SIG-M5 (cell line): ENCODE data around the gene HCN2.

Source experiments
- DNase-seq: peaks from one replicate; lab custom pipeline; 2025; lab: John Stamatoyannopoulos, UW

The HCN2 gene

GRCh38 chr19:657611-658010 is 67.9 kb downstream of the HCN2 start:
- no peak for DNase-seq

DNA sequence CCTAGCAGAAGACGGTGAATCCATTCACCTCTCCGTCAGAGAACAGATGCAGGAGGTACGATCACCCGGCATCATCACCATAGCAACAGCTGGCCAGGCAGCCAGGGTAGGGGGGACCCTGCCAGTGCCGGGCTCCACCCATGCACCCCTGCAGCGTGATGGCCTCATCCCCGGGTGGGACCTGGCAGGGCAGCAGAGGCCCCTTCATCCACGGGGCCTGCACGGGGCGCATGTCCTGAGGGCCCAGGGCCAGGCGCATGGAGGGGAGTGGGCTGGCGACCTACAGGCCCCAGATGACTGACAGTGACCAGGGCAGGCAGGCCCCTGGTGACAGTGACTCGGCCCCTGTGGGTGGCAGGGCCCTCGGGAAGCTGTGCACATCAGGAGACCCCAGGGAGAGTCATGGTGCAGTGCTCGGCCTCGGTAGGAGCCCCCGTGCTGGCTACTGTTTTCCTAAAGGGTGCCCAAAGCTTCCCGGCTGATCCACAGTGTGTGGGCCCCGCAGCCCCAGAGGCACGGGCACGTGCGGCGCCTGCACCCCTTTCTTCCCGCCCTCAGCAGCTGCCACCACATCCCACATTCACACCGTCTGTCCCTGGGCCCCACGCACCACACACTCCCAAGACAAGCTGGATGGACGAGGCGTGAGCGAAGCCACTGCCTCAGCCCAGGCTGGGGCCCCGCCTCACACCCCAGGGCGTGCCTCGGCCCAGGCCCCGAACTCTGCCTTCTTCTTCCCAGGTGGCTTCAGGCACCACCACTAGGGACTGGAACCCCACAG is 68.6 kb downstream of the HCN2 start:
- DNase-seq = no peak

GRCh38 chr19:658916-659839 is 69.5 kb downstream of the HCN2 start:
- DNase-seq = no peak

GRCh38 chr19:660793-661426 is 71.2 kb downstream of the HCN2 start:
- no peak for DNase-seq

DNA sequence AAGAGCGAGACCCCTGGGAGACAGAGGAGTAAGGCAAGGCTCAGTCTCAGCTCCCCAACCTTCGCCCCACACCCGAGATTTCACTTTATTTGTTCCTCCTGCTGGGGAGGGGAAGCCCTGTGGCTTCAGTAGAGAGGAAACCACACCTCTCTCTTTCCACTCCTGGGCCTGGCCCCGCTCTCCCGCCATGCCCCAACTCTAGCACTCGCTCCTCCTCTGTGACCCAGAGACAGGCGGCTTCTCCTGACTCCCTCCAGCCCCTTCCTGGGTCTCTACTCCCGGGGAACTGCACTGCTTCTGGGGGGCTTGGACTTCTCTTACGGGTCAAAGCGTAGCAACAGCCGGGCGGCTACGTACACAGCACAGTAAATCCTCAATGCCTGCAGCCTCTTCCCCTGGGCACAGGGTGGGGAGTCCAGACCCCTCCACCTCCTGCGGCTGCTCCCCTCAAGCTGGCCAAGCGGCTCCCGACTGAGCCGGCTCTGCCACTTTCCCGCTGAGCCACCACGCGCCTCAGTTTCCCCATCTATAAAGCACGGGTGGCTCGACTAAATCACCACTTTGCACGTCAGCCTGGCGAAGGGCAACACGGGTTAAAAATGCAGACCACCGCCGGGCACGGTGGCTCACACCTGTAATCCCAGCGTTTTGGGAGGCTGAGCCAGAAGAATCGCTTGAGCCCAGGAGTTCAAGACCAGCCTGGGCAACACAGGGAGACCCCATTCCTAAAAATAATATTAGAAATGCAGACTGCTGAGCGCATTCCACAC is 71.9 kb downstream of the HCN2 start:
- DNase-seq = no peak

- DNase-seq = no peak
Observed at GRCh38 chr19:662207-662961, 72.7 kb downstream of the HCN2 start.

- no peak for DNase-seq
Observed at GRCh38 chr19:662962-663681, 73.4 kb downstream of the HCN2 start, which contains the start of gene RNF126. Gene RNF126 (minus strand): TSS chr19:663214. CDS start chr19:663121, 93 bp downstream.

DNA sequence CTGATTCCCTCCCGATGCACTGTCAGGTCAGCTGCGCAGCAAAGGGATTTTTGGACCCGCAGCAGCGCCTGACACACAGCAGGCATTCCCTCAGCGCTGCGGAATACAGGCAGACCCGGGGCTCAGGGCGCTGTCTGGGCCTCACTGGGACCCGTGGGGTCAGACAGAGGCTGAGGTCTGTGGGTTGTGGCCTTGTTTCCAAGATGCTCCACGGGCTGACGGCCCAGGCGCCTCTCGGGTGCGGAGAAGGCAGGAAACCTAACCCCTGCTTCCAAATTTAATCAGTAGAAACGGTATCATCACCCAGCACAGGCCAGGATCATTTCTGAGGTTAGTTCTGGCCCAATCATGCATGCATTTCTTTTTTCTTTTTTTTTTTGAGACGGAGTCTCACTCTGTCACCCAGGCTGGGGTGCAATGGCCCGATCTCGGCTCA is 74.0 kb downstream of the HCN2 start:
- DNase-seq = no peak

GRCh38 chr19:664913-665443 is 75.3 kb downstream of the HCN2 start:
- no peak for DNase-seq
